Effector memory CD4-positive, alpha-beta T cell (primary cell): ENCODE measurements around the gene RASAL2.

Experiments used
- DNase-seq, 3 donors: peaks; one replicate each; pipeline ENCODE4 v3.0.0-alpha.2; 2020
- H3K27ac ChIP-seq: 2 replicates; pipeline ENCODE4 v1.7.0; 2013; ENCODE audit warnings: mild to moderate bottlenecking, low read length, moderate library complexity; ENCODE audit not compliant: insufficient read depth, poor library complexity, severe bottlenecking
- H3K27me3 ChIP-seq: replicated peaks from 2 replicates; pipeline ENCODE4 v1.7.0; 2013; ENCODE audit warnings: mild to moderate bottlenecking, low read length; ENCODE audit not compliant: insufficient read depth, control insufficient read depth, poor library complexity, severe bottlenecking
- H3K36me3 ChIP-seq: 2 replicates; pipeline ENCODE4 v1.7.0; 2013; ENCODE audit warnings: mild to moderate bottlenecking, low read length, moderate library complexity; ENCODE audit not compliant: control insufficient read depth, insufficient read depth
- H3K4me1 ChIP-seq: 2 replicates; pipeline ENCODE4 v1.7.0; 2013; ENCODE audit warnings: low read length, mild to moderate bottlenecking; ENCODE audit not compliant: control insufficient read depth, insufficient read depth, poor library complexity, severe bottlenecking
- H3K4me3 ChIP-seq: 2 replicates; pipeline ENCODE4 v1.7.0; 2013; ENCODE audit warnings: low read length, low read depth, mild to moderate bottlenecking; ENCODE audit not compliant: insufficient read depth, poor library complexity, severe bottlenecking
- H3K9me3 ChIP-seq: 2 replicates; pipeline ENCODE4 v1.7.0; 2013; ENCODE audit warnings: mild to moderate bottlenecking, low read length, moderate library complexity; ENCODE audit not compliant: control insufficient read depth

RASAL2 gene

DNA sequence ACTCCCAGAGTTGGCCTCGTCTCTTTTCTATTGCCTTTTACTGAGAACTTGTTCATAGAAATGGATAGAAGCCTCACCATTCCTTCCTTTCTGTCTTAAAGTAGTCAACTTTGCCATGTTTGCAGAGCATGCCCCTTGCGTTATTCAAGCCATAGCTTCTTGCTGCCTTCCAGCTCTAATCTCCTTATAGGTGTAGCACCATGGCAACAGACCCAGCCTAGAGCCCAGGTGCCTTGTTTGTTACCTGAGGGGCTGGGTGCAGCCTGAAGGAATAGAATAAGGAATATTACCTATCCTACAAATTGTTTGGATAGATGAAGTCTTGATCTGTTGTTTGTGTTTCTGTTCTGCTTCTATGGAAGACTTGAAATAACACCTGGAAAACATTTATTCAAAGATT is 343.0 kb downstream of the RASAL2 start:
- Histone ChIP-seq H3K9me3 (no peaks in the 10 kb centered on the region), H3K4me1 (no peaks in the 10 kb centered on the region), H3K36me3 (no peaks in the 10 kb centered on the region), H3K4me3 (no peak overlapping the region), H3K27me3 (peaks cover 3% of the 10 kb centered on the region), H3K27ac (no peak overlapping the region)
- no peak for DNase-seq

DNA sequence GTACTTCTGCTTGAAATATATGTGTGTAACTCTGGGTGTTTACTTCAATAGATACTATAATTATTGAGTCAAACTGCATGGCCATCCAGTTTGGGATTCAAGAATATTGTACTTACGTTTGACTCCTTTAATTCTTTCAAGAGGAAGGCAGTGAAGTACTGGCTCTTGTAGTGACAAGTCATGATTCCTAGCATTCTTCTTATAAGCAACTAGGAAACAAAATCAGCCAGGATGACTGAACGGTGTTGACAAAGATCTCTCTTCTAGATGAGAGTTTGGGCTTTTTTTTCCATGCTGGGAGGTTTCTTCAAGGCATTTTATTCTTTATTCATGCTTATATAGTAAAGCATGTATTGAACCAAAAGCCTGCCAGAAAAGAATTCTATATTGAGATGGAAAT is 344.5 kb downstream of the RASAL2 start:
- no peak overlapping the region for H3K4me3 ChIP-seq
- H3K27me3 ChIP-seq: peaks cover 3% of the 10 kb centered on the region
- no peak overlapping the region for H3K27ac ChIP-seq
- no peaks in the 10 kb centered on the region for H3K4me1 ChIP-seq
- H3K36me3 ChIP-seq: no peaks in the 10 kb centered on the region
- no peaks in the 10 kb centered on the region for H3K9me3 ChIP-seq
- DNase-seq: no peak

DNA sequence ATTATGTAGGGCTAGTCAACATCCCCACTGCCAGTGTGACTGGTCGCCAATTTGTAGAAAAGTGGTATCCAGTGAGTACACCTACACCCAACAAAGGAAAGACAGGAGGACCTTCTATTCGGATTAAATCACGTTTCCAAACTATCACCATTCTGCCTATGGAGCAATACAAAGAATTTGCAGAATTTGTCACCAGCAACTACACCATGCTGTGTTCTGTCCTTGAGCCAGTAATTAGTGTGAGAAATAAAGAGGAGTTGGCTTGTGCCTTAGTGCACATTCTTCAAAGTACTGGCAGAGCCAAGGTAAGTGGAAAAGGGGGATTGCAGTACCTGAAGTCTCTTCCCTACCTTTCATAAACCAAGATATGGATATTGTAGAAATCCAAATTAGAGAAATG is 349.0 kb downstream of the RASAL2 start:
- Histone ChIP-seq H3K9me3 (no peaks in the 10 kb centered on the region), H3K4me3 (no peak overlapping the region), H3K27ac (no peak overlapping the region), H3K36me3 (no peaks in the 10 kb centered on the region), H3K27me3 (no peaks in the 10 kb centered on the region), H3K4me1 (no peaks in the 10 kb centered on the region)
- DNase-seq: no peak

DNA sequence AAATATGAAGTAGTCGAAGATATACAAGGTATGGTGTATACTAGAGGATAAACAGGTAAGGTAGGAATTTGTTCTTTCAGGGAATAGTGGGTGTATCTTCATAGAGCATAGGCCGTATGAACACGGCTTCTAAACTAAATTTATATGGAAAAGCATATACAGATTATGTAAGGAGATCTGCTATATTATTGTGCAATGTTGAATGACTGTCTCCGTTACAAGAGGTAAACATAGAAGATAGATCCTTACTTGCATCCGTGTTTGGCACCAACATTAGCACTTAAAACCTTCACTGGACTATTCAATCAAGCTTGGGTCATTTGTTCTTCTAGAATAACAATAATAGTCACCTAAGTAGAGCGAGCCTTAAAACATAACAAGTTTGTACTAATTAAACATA is 357.0 kb downstream of the RASAL2 start:
- Histone ChIP-seq H3K27ac (no peak overlapping the region), H3K9me3 (no peaks in the 10 kb centered on the region), H3K4me1 (no peaks in the 10 kb centered on the region), H3K4me3 (no peak overlapping the region), H3K36me3 (no peaks in the 10 kb centered on the region), H3K27me3 (no peaks in the 10 kb centered on the region)
- no peak for DNase-seq

DNA sequence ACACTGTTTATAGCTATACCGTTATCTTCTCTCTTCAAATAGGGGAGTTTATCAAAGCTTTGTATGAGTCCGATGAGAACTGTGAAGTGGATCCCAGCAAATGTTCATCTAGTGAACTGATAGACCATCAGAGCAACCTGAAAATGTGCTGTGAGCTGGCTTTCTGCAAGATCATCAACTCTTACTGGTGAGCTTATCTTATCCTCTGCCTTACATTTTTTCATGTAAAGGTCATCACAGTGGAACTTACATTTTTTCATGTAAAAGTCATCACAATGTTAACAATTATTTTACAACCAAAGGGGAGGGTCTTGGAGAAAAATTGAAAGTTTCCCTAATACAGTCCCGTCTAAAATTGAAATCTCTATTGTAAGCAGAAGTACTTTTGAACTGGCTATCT is 357.6 kb downstream of the RASAL2 start:
- no peaks in the 10 kb centered on the region for H3K27me3 ChIP-seq
- DNase-seq: no peak
- no peak overlapping the region for H3K4me3 ChIP-seq
- no peak overlapping the region for H3K27ac ChIP-seq
- H3K36me3 ChIP-seq: no peaks in the 10 kb centered on the region
- H3K9me3 ChIP-seq: no peaks in the 10 kb centered on the region
- H3K4me1 ChIP-seq: no peaks in the 10 kb centered on the region

DNA sequence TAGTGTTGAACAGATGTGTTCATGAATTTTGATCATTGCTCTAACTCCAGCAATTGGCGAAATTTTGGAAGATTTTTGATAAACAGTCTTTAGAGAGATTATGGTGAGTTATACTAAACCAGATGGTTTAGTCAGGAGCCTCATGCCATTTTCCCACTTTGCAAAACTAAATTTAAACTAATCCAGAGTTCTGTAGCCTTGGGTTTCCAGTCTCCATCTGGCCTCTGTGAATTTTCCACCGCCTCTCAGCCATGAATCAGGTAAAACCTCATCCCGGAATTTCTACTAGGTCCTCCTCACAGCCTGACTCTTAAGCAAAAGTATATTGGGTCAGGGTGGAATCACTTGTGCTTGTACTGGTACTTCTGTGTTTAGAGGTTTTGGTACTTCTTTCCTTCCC is 358.1 kb downstream of the RASAL2 start:
- Histone ChIP-seq H3K4me1 (no peaks in the 10 kb centered on the region), H3K36me3 (no peaks in the 10 kb centered on the region), H3K27me3 (no peaks in the 10 kb centered on the region), H3K9me3 (no peaks in the 10 kb centered on the region), H3K27ac (no peak overlapping the region), H3K4me3 (no peak overlapping the region)
- DNase-seq: no peak

DNA sequence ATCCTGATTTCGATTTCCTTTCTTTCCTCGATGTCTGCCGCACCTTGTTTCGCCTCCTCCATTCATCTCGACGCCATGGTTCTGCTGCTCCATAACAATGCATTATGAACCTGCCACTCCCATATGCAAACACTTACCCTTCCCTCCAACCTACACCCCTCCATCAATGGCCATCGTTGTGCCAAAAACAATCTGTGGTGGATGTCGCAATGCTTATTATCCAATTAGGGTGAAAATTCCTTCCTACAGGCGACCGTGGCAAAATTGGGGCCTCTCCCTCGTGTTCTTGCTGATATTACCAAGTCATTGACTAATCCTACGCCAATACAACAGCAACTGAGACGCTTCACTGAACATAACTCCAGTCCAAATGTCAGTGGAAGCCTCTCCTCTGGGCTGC is 362.6 kb downstream of the RASAL2 start:
- no peak overlapping the region for H3K4me3 ChIP-seq
- no peak overlapping the region for H3K27ac ChIP-seq
- DNase-seq: no peak
- H3K9me3 ChIP-seq: no peaks in the 10 kb centered on the region
- H3K36me3 ChIP-seq: no peaks in the 10 kb centered on the region
- H3K27me3 ChIP-seq: no peaks in the 10 kb centered on the region
- no peaks in the 10 kb centered on the region for H3K4me1 ChIP-seq

DNA sequence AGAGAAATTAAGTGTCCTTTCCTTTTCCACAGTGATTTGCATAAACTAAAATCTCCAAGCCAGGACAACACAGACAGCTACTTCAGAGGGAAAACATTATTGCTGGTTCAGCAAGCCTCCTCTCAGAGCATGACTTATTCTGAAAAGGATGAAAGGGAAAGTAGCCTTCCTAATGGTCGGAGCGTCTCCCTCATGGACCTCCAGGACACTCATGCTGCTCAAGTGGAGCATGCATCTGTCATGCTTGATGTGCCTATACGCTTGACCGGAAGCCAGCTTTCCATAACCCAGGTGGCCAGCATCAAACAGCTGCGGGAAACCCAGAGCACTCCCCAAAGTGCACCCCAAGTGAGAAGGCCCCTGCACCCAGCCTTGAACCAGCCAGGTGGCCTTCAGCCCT is 363.7 kb downstream of the RASAL2 start:
- Histone ChIP-seq H3K27ac (no peak overlapping the region), H3K27me3 (no peaks in the 10 kb centered on the region), H3K9me3 (no peaks in the 10 kb centered on the region), H3K36me3 (no peaks in the 10 kb centered on the region), H3K4me3 (no peak overlapping the region), H3K4me1 (no peaks in the 10 kb centered on the region)
- DNase-seq: no peak

DNA sequence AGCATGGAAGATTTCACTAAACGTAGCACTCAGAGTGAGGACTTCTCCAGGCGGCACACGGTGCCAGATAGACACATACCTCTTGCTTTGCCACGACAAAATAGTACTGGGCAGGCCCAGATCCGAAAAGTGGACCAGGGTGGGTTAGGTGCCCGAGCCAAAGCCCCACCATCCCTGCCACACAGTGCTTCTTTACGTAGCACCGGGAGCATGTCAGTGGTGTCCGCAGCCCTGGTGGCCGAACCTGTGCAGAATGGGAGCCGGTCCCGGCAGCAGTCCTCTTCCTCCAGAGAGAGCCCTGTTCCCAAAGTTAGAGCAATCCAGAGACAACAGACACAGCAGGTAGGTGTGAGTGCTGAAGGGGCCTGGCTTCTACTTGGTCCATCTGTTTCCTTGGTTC is 364.3 kb downstream of the RASAL2 start:
- Histone ChIP-seq H3K27ac (no peak overlapping the region), H3K9me3 (no peaks in the 10 kb centered on the region), H3K4me1 (no peaks in the 10 kb centered on the region), H3K36me3 (no peaks in the 10 kb centered on the region), H3K4me3 (no peak overlapping the region), H3K27me3 (no peaks in the 10 kb centered on the region)
- no peak for DNase-seq

DNA sequence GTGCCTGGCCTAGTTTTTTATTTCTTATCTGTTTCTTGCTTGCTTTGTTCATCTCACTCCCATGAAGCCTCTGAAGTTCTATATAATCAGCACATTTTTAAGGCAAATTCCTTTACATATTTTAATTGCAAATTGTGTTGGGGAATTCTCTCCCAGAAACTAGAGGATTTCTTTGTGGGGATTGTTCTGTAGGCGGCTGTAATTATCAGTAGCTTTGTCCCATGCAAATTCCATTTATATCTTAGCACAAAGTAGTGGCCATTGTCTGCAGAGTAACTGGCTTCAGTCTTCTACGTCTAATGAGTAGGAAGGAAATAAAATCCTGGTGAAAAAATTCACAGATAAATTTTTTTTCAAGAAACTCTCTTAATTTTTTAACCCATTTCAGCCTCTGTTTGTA is 367.2 kb downstream of the RASAL2 start:
- H3K4me3 ChIP-seq: no peak overlapping the region
- H3K36me3 ChIP-seq: no peaks in the 10 kb centered on the region
- no peaks in the 10 kb centered on the region for H3K4me1 ChIP-seq
- H3K9me3 ChIP-seq: no peaks in the 10 kb centered on the region
- no peaks in the 10 kb centered on the region for H3K27me3 ChIP-seq
- H3K27ac ChIP-seq: no peak overlapping the region
- DNase-seq: no peak

DNA sequence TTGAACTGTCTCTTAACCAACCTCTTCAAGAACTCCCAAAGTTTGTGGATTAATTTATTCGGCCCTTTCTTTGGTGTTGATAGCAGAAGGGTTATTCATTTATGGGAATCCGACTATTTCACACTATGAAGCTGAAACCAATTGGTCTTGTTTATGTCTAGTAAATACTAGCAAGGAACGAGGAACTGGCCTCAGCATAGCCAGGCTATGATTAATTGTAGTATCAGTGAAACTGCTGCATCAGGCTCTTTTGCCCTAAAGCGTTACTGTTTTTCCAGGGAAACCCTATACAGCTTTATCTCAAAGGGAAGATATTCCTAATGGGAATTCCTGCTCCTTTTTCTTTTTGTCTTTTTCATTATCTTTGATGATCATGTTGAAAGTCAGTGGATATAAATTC is 367.8 kb downstream of the RASAL2 start:
- Histone ChIP-seq H3K9me3 (no peaks in the 10 kb centered on the region), H3K27ac (no peak overlapping the region)
- DNase-seq: no peak

More for the DNA sequence above, 367.8 kb downstream of the RASAL2 start:
- H3K36me3 ChIP-seq: no peaks in the 10 kb centered on the region
- H3K4me1 ChIP-seq: no peaks in the 10 kb centered on the region
- H3K4me3 ChIP-seq: no peak overlapping the region
- H3K27me3 ChIP-seq: no peaks in the 10 kb centered on the region
